Ascending aorta (tissue), 2 donors: ENCODE results near the gene TMEM250. TPM values are rescaled to one million over a fixed set of nuclear protein-coding genes. Genes with fewer than 3 reads are reported as not detected.
A peak's percentile ranks its signal among the peaks of the same experiment; 100 is the strongest.

Source experiments
- DNase-seq, 2 donors: peaks; one replicate each; pipeline ENCODE4 v3.0.0-alpha.2; 2019; ENCODE audit warnings: low spot score in 2 of 2
- H3K27ac ChIP-seq, 2 donors: fragments of 200-600 bp; sonication (generic); one replicate each; pipeline ENCODE4 v1.5.1; 2016 to 2017; ENCODE audit warnings: mild to moderate bottlenecking in 1 of 2
- H3K27me3 ChIP-seq: fragments of 200-600 bp; sonication (generic); one replicate; pipeline ENCODE4 v1.5.1; 2017
- H3K36me3 ChIP-seq, 2 donors: fragments of 200-600 bp; sonication (generic); one replicate each; pipeline ENCODE4 v1.5.1; 2016
- H3K4me1 ChIP-seq, 2 donors: fragments of 200-600 bp; sonication (generic); one replicate each; pipeline ENCODE4 v1.5.1; 2016 to 2017; ENCODE audit warnings: mild to moderate bottlenecking in 1 of 2
- H3K4me3 ChIP-seq, 2 donors: fragments of 200-600 bp; sonication (generic); one replicate each; pipeline ENCODE4 v1.5.1; 2016 to 2017; ENCODE audit warnings: mild to moderate bottlenecking in 1 of 2
- H3K9me3 ChIP-seq, 2 donors: fragments of 200-600 bp; sonication (generic); one replicate each; pipeline ENCODE4 v1.5.1; 2016
- CTCF ChIP-seq, 3 experiments: fragments of 200-600 bp in 2 of 3; fragments of 450-650 bp in 1 of 3; sonication (generic) in 2 of 3; IDR thresholded peaks; one replicate each; pipeline ENCODE4 v1.5.1; 2016 to 2019; ENCODE audit warnings: antibody characterized with exemption in 3 of 3, mild to moderate bottlenecking in 1 of 3, moderate library complexity in 1 of 3
- intact Hi-C: fragments of 100-400 bp; cut with DNase I; formaldehyde crosslinking; loops from one replicate; pipeline ENCODE4 v1.15.1; 2023
- total RNA-seq: library from RNA; depleted of rRNA; stranded (reverse); fragments of >200 nt; gene quantifications from one replicate; pipeline ENCODE4 v1.1.0, GENCODE V29; 2016

Gene TMEM250
- total RNA-seq, 1 donor from 2014 or later: 80.3 TPM

- no peak for TF ChIP-seq CTCF (IDR thresholded peaks at IDR 0.05)
- Histone ChIP-seq H3K27ac (peak overlapping the region; percentile 88 to 94), H3K36me3 (peaks cover 16 to 17% of the 10 kb centered on the region in 2 donors), H3K9me3 (no peaks in the 10 kb centered on the region), H3K4me3 (peak overlapping the region; percentile 71 to 86), H3K4me1 (peaks cover 10 to 19% of the 10 kb centered on the region in 2 donors), H3K27me3 (no peaks in the 10 kb centered on the region)
- no peak for DNase-seq
- intact Hi-C loops: loop anchor here (2.0 kb wide), 3 partner anchors 67 to 213 kb away; partner anchors contain the start of gene CAMSAP1
These were observed 1.3 kb upstream of the TMEM250 start for GRCh38 chr9:136119883-136120393.

GRCh38 chr9:136119061-136119882 is 597 bp upstream of the TMEM250 start:
- no peaks in the 10 kb centered on the region for H3K27me3 ChIP-seq
- H3K27ac ChIP-seq: peak overlapping the region; percentile 88 to 94
- H3K4me1 ChIP-seq: peaks cover 10 to 19% of the 10 kb centered on the region in 2 donors
- TF ChIP-seq CTCF (IDR thresholded peaks at IDR 0.05): no peak
- intact Hi-C loops: loop anchor here (2.0 kb wide), 3 partner anchors 66 to 212 kb away; partner anchors contain the start of gene CAMSAP1
- H3K9me3 ChIP-seq: no peaks in the 10 kb centered on the region
- H3K4me3 ChIP-seq: peak overlapping the region; percentile 71 to 86
- no peak for DNase-seq
- H3K36me3 ChIP-seq: peaks cover 19 to 22% of the 10 kb centered on the region in 2 donors

DNA sequence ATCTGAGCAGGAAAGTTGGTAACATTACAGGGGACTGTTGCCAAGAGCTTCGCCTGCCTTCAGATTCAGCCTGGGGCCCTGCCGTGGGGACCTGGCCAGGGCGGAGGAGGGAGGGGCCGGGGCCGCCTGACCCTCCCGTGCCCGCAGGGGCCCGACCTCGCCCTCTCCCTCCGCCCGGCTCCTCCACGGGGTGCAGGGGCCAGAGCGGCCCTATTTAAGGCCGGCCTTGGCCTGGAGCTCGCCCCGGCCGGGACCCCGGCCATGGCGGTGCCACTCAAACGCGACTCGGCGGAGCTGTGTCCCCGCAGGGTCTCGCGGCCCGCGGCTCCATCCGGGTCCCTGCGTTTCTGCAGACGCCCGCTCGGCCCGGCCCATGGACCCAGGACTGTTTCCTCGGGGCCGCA is 757 bp downstream of the TMEM250 start:
- Histone ChIP-seq H3K36me3 (peaks cover 19 to 27% of the 10 kb centered on the region in 2 donors), H3K9me3 (no peaks in the 10 kb centered on the region), H3K4me3 (peak overlapping the region; percentile 71 to 86), H3K27me3 (no peaks in the 10 kb centered on the region), H3K4me1 (peaks cover 10 to 16% of the 10 kb centered on the region in 2 donors), H3K27ac (peak overlapping the region; percentile 80 to 88)
- intact Hi-C loops: loop anchor here (1.0 to 2.0 kb wide), 7 partner anchors 9 to 211 kb away; partner anchors contain the start of genes CAMSAP1 and UBAC1
- DNase-seq: no peak
- TF ChIP-seq CTCF (IDR thresholded peaks at IDR 0.05): no peak

DNA sequence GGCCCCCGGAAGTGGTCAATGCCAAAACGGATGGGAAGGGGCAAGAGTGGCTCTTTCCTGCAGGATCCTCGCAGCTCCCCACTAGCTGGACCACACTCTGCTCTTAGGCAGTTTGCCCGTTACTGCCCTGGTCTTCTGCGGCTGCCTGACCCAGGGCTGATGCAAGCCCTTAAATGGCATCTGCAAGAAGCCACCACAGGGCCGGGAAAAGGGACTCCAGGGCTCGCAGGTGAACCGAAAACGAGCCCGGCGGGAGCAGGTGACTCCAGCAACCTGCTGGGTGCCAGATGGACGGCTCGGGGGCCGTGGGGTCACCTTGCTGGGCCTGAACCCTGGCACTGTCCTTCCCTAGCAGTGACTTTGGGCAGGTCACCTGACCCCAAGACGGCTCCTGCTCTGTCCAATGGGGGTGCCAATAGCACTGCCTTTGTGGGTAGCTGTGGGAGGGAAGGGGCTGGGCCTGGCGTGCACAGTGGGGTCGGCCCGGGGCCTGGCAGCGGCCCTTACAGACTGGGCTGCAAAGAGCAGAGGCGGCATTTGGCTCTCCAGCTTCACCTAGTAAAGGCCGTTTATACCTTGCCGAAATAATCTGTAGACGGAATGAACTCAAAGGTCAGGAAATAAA is 1.3 kb downstream of the TMEM250 start:
- peaks cover 10 to 13% of the 10 kb centered on the region in 2 donors for H3K4me1 ChIP-seq
- DNase-seq: no peak
- H3K36me3 ChIP-seq: peaks cover 19 to 27% of the 10 kb centered on the region in 2 donors
- H3K27ac ChIP-seq: peak overlapping the region; percentile 80 to 88
- TF ChIP-seq CTCF (IDR thresholded peaks at IDR 0.05): no peak
- no peaks in the 10 kb centered on the region for H3K9me3 ChIP-seq
- intact Hi-C loops: no loop called here
- H3K27me3 ChIP-seq: no peaks in the 10 kb centered on the region
- H3K4me3 ChIP-seq: peak overlapping the region; percentile 71 to 86

- no peaks in the 10 kb centered on the region for H3K27me3 ChIP-seq
- TF ChIP-seq CTCF (IDR thresholded peaks at IDR 0.05): no peak
- no peak overlapping the region for H3K27ac ChIP-seq
- peaks cover 19 to 27% of the 10 kb centered on the region in 2 donors for H3K36me3 ChIP-seq
- intact Hi-C loops: no loop called here
- peaks cover 10 to 13% of the 10 kb centered on the region in 2 donors for H3K4me1 ChIP-seq
- no peak for DNase-seq
- no peaks in the 10 kb centered on the region for H3K9me3 ChIP-seq
- H3K4me3 ChIP-seq: no peak overlapping the region
These were observed 2.1 kb downstream of the TMEM250 start for GRCh38 chr9:136116360-136117098.
